Sigmoid colon (tissue), 3 donors: Measurements from ENCODE around the gene RPL36A.

Source experiments
- POLR2A ChIP-seq, 2 donors: fragments of 450-650 bp; IDR thresholded peaks; one replicate each; pipeline ENCODE4 v1.6.1; 2016; ENCODE audit warnings: antibody characterized with exemption in 2 of 2, mild to moderate bottlenecking in 2 of 2, moderate library complexity in 2 of 2
- TF ChIP-seq, protein P1 (sequence below), 4 experiments: fragments of 450-650 bp in 3 of 4; fragments of 200-600 bp in 1 of 4; IDR thresholded peaks; one replicate each; pipeline ENCODE4 v1.5.1; 2016 to 2019; ENCODE audit warnings: antibody characterized with exemption in 4 of 4, mild to moderate bottlenecking in 3 of 4, moderate library complexity in 2 of 4

DNA sequence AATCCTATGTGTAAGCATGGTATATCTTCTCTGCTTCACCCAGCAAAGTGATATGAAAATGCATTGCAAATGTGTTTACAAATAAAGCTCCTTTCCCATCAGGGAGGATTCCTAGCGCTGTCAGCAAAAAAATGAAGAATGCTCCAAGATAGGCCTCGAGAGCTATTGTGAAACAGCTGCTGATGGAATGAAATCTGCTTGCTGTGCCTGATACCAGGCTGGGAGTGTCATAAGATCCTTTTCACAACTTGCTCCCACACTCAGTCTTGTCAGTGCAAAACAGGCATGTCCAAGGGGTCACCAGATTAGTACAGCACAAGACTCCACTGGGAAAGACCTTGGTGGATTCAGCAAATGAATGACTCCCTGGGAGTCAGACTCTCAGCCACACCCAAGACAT is 51.3 kb downstream of the RPL36A start:
- no peak for TF ChIP-seq POLR2A (IDR thresholded peaks at IDR 0.05)
- TF ChIP-seq, protein P1, sequence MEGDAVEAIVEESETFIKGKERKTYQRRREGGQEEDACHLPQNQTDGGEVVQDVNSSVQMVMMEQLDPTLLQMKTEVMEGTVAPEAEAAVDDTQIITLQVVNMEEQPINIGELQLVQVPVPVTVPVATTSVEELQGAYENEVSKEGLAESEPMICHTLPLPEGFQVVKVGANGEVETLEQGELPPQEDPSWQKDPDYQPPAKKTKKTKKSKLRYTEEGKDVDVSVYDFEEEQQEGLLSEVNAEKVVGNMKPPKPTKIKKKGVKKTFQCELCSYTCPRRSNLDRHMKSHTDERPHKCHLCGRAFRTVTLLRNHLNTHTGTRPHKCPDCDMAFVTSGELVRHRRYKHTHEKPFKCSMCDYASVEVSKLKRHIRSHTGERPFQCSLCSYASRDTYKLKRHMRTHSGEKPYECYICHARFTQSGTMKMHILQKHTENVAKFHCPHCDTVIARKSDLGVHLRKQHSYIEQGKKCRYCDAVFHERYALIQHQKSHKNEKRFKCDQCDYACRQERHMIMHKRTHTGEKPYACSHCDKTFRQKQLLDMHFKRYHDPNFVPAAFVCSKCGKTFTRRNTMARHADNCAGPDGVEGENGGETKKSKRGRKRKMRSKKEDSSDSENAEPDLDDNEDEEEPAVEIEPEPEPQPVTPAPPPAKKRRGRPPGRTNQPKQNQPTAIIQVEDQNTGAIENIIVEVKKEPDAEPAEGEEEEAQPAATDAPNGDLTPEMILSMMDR (IDR thresholded peaks at IDR 0.05): no peak
